ENCODE data around the gene CTNNA3.

CTNNA3 gene

GRCh38 chr10:65893676-65894075 is 1802.3 kb downstream of the CTNNA3 start:
- no peak for DNase-seq

GRCh38 chr10:65892284-65892683 is 1803.7 kb downstream of the CTNNA3 start:
- DNase-seq: no peak

- DNase-seq: no peak
Measured at GRCh38 chr10:65891073-65891981, 1804.7 kb downstream of the CTNNA3 start.

GRCh38 chr10:65864529-65864928 is 1831.5 kb downstream of the CTNNA3 start:
- DNase-seq: no peak

- DNase-seq: no peak
Measured at GRCh38 chr10:65864036-65864435, 1832.0 kb downstream of the CTNNA3 start.
